CD4-positive, alpha-beta T cell treated with Interleukin-6 at 100 ng/mL for 8 hours (primary cell): ENCODE results near the gene G2E3.
"Not testable (repeated sequence)": the region's sequence is repeated elsewhere in the genome, so short reads cannot be mapped to it uniquely, and the experiment has no call there.

Source experiments
- DNase-seq: peaks from one replicate; pipeline ENCODE4 v3.0.0-alpha.2; 2020; ENCODE audit warnings: mixed read lengths, low spot score

G2E3 gene

DNA sequence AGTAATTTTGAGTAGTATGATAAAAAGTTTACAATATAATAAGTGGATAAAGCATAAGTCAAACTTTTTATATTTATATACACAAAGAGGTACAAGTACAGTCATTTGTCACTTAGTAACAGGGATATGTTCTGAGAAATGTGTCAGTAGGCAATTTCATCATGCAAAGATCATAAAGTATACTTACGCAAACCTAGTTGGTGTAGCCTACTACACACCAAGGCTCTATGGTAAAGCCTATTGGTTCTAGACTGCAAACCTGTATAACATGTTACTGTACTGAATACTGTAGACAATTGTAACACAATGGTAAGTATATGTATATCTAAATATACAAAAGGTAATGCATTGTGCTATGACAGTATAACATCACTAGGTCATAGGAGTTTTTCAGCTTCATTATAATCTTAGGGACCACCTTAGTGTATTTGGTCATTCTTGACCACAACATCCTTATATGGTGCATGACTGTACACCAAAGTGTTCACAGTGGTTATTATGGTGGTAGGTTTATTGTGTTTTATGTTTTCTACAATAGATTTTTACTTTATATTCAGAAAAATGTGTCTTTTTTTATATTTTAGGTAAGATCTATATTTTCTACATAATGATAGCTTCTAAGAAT is 48.3 kb downstream of the G2E3 start:
- DNase-seq = no peak

DNA sequence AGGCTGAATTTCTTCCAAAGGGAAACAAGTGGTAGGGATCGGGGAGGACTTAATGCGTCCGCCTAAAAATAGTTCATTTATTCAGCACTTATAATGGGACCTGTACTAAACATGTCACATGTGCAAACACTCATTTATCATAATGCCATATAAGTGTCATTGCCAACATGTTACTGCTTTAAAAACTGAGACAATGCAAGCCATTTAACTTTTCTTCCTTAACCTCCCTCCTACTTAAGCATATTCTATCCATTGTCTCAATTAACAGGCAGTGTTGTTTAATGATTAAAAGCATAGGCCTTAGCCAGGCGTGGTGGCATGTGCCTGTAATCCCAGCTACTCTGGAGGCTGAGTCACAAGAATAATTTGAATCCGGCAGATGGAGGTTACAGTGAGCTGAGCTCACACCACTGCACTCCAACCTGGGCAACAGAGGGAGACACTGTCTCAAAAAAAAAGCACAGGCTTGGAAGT is 49.6 kb downstream of the G2E3 start:
- DNase-seq = no peak

DNA sequence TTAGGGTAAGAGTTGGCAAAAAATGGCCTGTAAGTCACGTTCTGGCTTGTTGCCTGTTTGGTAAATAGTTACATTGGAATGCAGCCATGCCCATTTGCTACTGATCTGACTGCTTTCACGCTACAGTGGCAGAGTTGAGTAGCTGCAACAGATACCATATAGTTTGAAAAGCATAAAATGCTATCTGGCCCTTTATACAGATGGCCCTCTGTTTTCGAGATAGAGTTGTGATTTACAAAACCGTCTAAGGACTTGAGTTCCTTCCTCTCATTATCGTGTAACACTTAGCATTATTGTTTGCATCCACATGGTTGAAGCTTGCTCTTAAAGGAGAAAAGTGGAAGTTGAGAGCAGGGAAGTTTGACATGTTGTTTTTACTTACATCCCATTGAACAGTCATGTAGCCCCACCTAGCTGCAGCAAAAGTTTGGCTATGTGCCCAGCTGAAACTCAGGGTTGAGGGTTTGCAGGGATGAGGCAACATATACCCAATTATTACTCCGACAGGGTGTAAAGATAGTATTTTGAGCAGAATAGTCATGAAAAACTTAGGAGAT is 51.9 kb downstream of the G2E3 start:
- peak; percentile 9 for DNase-seq

DNA sequence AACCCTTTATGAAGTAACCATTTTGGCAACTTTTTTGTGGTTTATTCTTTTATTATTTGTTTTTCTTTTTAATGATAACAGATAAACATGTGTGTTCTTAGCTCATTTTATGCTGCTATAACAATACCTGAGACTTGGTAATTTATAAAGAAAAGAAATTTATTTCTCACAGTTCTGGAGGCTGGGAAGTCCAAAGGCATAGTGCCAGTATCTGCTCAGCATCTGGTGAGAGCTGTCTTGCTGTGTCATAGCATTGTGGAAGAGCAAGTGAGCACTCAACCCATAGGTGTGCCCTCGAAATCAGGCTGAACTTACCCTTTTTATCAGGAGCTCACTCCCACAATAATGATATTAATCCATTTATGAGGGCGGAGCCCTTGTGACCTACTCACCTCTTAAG is 55.2 kb downstream of the G2E3 start:
- DNase-seq = no peak

DNA sequence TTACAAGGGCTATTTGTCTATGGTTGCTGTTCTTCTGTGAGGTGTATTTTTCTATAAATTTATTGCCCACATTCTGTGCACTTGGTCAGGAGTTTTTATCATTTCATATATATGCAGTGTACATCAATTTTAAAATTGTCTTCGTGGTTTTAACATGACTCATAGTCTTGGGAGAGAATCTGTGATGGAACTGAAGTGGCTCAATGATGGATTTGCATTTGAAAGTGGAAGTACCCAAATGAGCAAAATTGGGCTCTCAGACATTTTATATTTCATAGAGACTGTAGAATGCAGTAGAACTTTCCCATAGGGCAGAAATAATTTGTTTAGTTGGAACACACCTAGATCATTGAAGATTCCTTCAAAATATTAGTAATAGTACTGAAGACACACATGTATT is 61.2 kb downstream of the G2E3 start:
- no peak for DNase-seq

DNA sequence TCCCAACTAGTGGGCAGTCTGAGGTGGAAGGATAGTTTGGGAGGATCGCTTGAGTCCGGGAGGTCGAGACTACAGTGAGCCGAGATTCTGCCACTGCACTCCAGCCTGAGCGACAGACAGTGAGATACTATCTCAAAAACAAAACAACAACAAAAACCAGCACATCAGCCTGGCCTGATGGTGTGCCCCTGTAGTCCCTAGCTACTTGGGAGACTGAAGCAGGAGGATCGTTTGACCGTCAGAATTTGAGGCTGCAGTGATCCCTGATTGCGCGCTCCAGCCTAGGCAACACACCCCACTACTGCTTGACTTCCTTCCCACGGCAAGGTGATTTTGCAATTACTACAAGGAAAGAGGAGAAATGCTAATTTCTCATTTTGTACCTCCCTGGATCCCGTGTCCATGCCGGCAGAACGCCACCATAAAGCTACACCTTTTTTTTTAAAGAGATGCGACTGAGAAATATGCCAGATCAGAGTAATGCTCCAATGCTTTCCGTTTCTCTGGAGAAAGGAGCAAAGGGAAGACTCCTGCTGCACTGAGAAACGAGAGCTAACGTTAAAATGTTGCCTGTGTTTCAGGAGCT is 62.5 kb downstream of the G2E3 start:
- no peak for DNase-seq

DNA sequence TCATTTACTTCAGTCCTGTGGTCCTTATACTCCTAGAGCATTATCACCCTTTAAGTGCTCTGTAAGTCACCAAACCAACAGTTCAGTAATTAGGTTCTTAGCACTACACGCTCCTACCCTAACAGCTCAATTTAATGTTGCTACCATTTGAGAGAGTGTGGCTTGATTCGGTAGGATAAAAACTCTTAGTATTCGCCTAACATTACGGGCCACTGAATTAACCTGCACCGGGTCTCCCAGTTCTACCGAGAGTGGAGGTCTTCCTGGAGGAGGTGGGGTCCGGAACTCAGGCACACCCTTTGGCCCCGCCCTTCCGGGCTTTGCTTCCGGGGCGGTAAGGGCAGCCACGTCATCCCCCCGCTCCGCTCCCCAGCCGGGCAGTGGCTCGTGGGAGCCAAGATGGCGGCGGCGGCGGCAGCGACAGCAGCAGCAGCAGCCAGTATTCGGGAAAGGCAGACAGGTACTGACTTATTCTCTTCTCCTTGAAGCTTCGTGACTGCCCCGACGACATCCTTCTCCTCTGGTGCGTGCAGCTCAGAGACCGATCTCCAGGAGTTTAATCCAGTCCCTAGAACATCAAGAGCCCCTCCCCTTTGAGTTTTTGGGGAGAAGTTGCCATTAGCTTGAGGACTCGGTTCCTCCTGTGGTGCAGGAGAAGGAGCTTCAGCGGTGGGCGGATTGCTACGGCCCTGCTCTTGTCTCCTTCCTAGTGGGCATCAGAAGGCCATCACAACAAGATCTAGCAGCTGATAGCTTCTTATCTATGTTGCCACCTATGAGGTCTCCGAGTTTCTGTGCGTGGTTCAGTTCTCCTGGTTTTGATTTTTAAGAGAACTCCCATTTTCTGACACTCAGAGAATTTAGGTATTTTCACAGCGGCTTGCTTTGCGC is 63.2 kb downstream of the G2E3 start, which contains the start of gene SCFD1:
TSS of gene SCFD1 (plus strand) at position 380 of the 891 bp plus-strand sequence. CDS start at position 400, 20 bp downstream.
- peak; percentile 90 for DNase-seq

DNA sequence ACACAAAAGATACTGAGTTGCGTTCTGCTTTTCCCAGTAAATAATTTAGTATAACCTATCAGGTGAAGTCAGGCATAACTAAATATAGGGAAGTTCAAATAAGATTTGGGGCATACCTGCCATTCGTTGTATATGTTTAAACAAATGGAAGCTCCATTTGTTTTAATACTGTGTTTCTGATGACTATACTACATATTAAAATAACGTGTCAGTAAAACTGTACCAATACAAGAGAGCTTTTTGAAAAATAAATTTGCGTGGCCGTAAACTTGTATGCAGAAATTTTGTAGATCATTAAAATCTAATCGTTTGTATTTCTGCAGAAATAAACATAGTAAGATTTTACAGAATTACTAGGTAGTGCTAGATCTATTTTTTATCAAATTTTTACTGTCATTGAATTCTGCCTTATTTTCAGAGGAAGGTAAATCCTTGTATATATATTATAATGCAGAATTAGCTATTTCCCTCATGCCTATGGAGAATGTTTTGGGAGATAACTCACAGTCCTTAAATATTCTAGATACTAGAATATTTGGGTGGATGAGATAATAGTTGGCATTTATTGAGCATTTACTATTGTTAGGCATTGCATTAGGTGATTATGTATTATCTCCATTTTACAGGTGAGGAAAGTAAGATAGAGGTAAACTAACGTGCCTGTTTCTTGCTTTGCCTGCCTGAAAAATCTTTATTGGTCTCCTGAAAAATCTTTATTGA is 64.6 kb downstream of the G2E3 start:
- no peak for DNase-seq

DNA sequence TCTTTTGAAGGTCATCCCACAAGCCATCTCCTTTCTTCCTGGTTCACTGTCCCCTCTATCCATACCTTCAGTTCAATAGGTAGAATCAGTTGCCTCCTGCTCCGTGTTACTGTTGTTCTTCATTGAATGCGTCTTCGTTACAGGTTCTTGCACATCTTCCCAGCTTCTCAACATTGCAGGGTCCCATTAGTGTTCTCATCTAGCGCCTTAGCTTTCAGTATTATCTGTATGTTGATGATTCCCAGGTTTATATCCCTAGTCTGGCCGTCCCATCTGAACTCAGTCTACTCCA is 65.1 kb downstream of the G2E3 start:
- no peak for DNase-seq

DNA sequence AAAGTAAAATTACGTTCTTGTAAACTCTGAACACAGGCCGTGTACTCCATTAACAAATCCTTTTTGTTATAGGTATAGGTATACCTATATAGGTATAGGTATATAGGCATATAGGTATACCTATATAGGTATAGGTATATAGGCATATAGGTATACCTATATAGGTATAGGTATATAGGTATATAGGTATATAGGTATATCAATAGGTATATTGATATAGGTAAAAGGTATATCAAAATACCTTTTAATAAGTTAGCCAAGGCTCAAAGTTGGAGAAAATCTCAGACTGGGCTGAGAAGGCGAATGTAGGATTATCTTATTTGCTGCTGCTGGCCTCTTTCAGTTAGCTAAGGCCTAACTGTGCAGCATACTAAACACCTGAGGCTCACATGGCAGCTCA is 66.6 kb downstream of the G2E3 start:
- DNase-seq = no peak

DNA sequence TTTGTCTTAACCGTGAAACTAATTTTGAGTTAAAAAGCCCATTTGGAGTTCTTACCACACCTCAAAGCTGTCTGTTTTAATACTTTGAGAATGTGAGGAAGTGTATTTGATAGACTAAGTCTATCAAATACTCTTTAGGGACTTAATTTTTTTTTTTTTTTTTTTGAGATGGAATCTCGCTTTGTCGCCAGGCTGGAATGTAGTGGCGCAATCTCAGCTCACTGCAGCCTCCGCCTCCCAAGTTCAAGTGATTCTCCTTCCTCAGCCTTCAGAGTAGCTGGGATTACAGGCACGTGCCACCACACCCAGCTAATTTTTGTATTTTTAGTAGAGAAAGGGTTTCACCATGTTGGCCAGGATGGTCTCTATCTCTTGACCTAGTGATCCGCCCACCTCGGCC is 70.5 kb downstream of the G2E3 start:
- DNase-seq = not testable (repeated sequence)

DNA sequence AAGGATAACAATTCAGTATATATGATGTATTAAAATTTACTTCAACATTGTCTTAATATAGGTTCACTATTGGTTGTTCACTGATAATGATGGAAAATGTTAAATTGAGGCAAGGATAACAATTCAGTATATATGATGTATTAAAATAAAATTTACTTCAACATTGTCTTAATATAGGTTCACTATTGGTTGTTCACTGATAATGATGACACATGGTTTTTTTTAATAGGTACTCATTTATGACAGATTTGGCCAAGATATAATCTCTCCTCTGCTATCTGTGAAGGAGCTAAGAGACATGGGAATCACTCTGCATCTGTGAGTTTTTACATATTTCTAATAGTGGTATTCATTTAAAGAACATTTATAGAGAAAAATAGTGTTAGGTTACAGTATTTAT is 71.3 kb downstream of the G2E3 start:
- no peak for DNase-seq

DNA sequence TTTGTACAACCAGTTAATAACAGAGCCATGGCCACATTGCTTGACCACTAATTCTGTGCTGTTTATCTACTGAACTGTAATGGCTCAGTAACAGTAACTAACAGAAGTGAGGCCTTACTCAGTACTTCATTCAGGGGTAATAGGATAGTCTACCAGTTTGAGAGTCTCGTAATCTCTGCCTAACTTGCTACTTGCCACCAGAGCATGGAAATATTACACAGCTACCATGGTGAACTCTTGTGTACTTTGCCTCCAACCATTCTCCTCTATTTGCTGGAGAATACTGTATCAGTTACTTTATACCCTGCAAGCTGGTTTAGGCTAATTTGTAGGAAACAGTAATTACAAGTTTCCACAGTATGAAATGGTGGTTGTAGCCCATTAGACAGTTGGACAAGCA is 73.8 kb downstream of the G2E3 start:
- DNase-seq = no peak

DNA sequence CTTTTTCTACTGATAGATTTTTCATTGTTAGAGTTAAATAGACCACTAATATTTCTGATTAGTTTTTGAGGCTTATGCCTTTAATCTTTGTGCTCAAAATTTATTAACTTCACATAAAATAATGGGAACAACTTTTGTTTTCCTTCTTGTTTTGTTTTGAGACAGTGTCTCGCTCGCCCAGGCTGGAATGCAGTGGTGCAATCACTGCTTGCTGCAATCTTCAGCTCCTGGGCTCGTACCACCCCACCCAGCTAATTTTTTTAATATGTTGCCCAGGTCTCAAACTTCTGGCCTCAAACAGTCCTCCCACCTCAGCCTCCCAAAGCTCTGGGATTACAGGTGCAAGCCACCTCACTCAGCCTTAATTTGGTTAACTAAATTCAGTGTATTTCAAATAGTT is 80.0 kb downstream of the G2E3 start:
- no peak for DNase-seq

DNA sequence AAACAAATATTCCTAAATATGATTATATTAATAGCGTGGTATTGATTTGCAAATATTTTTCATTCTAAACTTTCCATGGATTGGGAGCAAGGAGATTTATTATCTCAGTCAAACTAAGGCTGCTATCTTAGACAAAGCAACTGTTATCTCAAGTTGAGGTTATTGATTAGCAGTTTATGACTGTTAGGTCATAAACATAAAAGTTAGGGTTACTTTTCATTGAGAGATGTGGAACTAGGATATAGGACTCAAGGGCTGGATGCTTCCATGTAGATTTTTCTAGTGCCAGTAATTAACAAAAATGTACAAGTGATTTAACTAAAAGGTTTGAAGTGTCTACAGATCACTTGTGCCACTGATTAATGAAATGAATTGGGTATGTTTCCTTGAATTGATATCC is 82.2 kb downstream of the G2E3 start:
- DNase-seq = no peak

DNA sequence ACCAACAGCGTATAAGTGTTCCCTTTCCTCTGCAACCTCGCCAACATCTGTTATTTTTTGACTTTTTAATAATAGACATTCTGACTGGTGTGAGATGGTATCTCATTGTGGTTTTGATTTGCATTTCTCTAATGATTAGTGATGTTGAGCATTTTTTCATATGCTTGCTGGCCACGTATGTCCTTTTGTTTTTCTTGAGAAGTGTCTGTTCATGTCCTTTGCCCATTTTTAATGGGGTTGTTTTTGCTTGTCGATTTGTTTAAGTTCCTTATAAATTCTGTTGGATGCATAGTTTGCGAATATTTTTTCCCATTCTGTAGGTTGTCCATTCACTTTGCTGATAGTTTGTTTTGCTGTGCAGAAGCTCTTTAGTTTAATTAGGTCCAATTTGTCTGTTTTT is 85.5 kb downstream of the G2E3 start:
- not testable (repeated sequence) for DNase-seq

DNA sequence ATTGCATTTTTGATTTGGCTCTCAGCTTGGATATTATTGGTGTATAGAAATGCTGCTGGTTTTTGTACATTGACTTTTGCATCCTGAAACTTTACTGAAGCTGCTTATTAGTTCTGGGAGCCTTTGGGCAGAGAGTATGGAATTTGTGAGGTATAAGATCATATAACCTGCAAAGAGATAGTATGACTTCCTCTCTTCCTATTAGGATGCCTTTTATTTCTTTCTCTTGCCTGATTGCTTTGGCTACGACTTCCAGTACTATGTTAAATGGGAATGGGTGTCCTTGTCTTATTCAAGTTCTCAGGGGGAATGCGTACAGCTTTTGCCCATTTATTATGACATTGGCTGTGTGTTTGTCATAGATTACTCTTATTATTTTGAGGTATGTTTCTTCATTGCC is 86.6 kb downstream of the G2E3 start:
- no peak for DNase-seq

DNA sequence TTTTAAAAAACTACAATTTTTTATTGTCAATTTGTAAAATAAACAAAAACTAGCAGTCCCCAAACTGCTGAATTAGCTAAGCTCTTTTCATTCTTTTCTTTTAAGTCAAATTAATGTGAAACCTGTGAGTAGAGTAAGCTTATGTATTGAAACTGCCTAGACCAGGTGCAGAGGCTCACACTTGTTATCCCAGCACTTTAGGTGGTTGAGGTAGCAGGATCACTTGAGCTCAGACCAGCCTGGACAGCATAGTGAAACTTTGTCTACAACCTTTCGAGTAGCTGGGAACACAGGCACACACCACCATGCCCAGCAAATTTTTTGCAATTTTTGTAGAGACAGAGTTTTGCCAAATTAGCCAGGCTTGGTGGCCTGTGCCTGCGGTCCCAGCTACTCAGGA is 89.5 kb downstream of the G2E3 start:
- DNase-seq = no peak

DNA sequence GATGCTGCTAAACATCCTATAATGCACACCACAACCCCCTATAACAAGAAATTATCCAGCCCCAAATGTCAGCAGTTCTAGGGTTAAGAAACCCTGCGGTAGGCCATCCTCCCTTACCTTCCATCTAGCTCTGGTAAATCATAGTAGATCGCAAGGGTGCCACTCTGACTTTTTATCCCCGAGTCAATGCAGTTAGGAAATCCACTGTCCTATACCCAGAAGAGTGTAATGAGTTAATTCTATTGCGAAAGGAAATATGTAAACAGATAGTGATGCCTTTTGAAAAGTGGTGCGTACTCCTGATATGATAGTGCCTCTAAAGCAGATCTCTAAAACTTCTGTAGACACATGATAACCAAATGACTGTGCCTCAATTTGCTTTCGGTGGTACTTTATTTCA is 93.0 kb downstream of the G2E3 start:
- no peak for DNase-seq

DNA sequence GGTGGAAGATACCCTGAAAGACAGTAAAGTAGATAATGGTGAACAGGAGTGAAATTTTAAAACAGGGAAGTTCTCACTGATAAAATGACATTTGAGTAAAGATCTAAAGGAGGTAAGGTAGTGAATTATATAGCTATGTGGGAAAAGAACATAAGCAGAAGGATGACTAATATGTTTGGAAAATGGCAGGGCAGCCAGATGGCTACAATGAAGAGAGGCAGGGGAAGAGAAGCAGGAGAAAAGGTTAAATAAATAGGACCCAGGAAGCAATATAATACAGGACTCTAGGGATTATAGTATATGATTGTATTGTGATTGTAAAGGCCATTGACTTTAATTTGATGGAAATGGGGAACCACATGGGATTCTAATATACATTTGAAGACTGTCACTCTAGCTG is 96.2 kb downstream of the G2E3 start:
- no peak for DNase-seq

DNA sequence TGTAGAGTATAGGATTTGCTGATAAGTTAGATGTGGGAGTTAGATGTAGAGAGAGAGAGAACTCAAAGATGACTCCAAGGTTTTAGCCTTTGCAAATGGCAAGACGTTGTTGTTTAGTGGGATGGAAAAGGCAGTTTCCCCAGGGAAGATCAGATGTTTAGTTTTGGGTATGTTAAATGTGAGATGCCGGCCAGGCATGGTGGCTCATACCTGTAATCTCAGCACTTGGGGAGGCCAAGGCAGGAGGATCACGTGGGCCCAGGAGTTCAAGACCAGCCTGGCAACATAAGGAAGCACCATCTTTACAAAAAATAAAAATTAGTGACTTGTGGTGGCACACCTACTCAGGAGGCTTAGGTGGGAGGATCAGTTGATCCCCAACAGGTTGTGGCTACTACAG is 96.7 kb downstream of the G2E3 start:
- DNase-seq = no peak

DNA sequence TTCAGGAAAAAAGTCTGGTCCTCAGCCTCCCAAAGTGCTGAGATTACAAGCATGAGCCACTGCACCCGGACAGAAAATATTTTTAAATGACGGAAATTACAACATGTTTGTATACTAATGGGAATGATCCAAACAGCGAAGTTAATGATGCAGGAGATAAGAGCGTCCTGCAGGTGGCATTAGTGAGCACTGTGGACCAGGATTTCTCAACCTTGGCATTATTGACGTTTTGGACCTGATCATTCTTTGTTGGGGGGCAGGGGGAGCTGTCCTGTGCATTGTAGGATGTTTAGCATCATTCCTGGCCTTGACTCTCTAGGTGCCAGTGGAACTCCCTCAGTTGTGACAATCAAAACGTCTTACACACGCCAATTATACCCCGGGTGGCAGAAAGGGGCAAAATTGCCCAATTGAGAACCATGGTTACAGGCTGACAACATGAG is 97.3 kb downstream of the G2E3 start:
- peak; percentile 10 for DNase-seq
